HUES64 (cell line): Measurements from ENCODE around the gene DISC1.
"Not testable (repeated sequence)": the region's sequence is repeated elsewhere in the genome, so short reads cannot be mapped to it uniquely, and the experiment has no call there.

ENCODE experiments used
- H3K27ac ChIP-seq: 2 replicates; pipeline ENCODE4 v1.7.0; 2013; ENCODE audit warnings: low read depth, low read length, inconsistent platforms
- H3K27me3 ChIP-seq: 2 replicates; pipeline ENCODE4 v1.6.1; 2013; ENCODE audit warnings: mild to moderate bottlenecking, low read length; ENCODE audit not compliant: insufficient read depth
- H3K36me3 ChIP-seq: 2 replicates; pipeline ENCODE4 v1.6.1; 2013; ENCODE audit warnings: mild to moderate bottlenecking, low read length; ENCODE audit not compliant: insufficient read depth
- H3K4me1 ChIP-seq: 2 replicates; pipeline ENCODE4 v1.6.1; 2013; ENCODE audit warnings: mild to moderate bottlenecking, low read length, moderate library complexity; ENCODE audit not compliant: insufficient read depth
- H3K4me3 ChIP-seq: 2 replicates; pipeline ENCODE4 v1.5.1; 2013; ENCODE audit warnings: mild to moderate bottlenecking, low read length, moderate library complexity
- H3K9ac ChIP-seq: 2 replicates; pipeline ENCODE4 v1.6.1; 2013; ENCODE audit warnings: mild to moderate bottlenecking, low read depth, low read length
- H3K9me3 ChIP-seq: 2 replicates; pipeline ENCODE4 v1.6.1; 2013; ENCODE audit warnings: low read depth, low read length; ENCODE audit not compliant: insufficient read depth
- WGBS: fragments of 150-250, 120-280 bp; methylation state at CpG from one replicate; pipeline ENCODE4 v1.1.7; 2013; ENCODE audit warnings: missing lambda C conversion rate; 5-methylcytosine and 5-hydroxymethylcytosine counted together

Gene DISC1

GRCh38 chr1:231883382-231883781 is 256.8 kb downstream of the DISC1 start:
- H3K27ac ChIP-seq, result no peak overlapping the region
- H3K4me1 ChIP-seq, result no peaks in the 10 kb centered on the region
- H3K9me3 ChIP-seq, result no peaks in the 10 kb centered on the region
- H3K4me3 ChIP-seq, result no peak overlapping the region
- no peaks in the 10 kb centered on the region for H3K36me3 ChIP-seq
- H3K27me3 ChIP-seq, result no peaks in the 10 kb centered on the region
- H3K9ac ChIP-seq, result no peak overlapping the region
- 65% methylated on average over 1 of the region's 1 CpG for WGBS

- 85% methylated on average over 7 of the region's 7 CpGs for WGBS
- Histone ChIP-seq H3K4me3 (no peak overlapping the region), H3K9me3 (no peaks in the 10 kb centered on the region), H3K27me3 (no peaks in the 10 kb centered on the region), H3K27ac (no peak overlapping the region), H3K4me1 (no peaks in the 10 kb centered on the region), H3K36me3 (no peaks in the 10 kb centered on the region), H3K9ac (no peak overlapping the region)
Measured at GRCh38 chr1:231885209-231885854, 258.7 kb downstream of the DISC1 start.

- Histone ChIP-seq H3K4me1 (no peaks in the 10 kb centered on the region), H3K27ac (no peak overlapping the region), H3K36me3 (no peaks in the 10 kb centered on the region), H3K27me3 (no peaks in the 10 kb centered on the region), H3K9me3 (no peaks in the 10 kb centered on the region), H3K4me3 (no peak overlapping the region), H3K9ac (no peak overlapping the region)
- 91% methylated on average over 3 of the region's 3 CpGs for WGBS
Measured at GRCh38 chr1:231887166-231887565, 260.6 kb downstream of the DISC1 start.

GRCh38 chr1:231887866-231888265 is 261.3 kb downstream of the DISC1 start:
- Histone ChIP-seq H3K9ac (no peak overlapping the region), H3K9me3 (no peaks in the 10 kb centered on the region), H3K4me1 (no peaks in the 10 kb centered on the region), H3K36me3 (no peaks in the 10 kb centered on the region), H3K4me3 (no peak overlapping the region), H3K27me3 (no peaks in the 10 kb centered on the region), H3K27ac (no peak overlapping the region)
- WGBS, result 93% methylated on average over 6 of the region's 6 CpGs

- Histone ChIP-seq H3K27ac (no peak overlapping the region), H3K4me1 (no peaks in the 10 kb centered on the region), H3K9me3 (no peaks in the 10 kb centered on the region), H3K9ac (no peak overlapping the region), H3K36me3 (no peaks in the 10 kb centered on the region), H3K4me3 (no peak overlapping the region), H3K27me3 (no peaks in the 10 kb centered on the region)
- 97% methylated on average over 4 of the region's 4 CpGs for WGBS
Measured at GRCh38 chr1:231890791-231891190, 264.2 kb downstream of the DISC1 start.

GRCh38 chr1:231893400-231894102 is 267.0 kb downstream of the DISC1 start:
- no peak overlapping the region for H3K27ac ChIP-seq
- H3K27me3 ChIP-seq, result no peaks in the 10 kb centered on the region
- no peak overlapping the region for H3K4me3 ChIP-seq
- H3K4me1 ChIP-seq, result no peaks in the 10 kb centered on the region
- no peak overlapping the region for H3K9ac ChIP-seq
- 92% methylated on average over 7 of the region's 7 CpGs for WGBS
- no peaks in the 10 kb centered on the region for H3K9me3 ChIP-seq
- no peaks in the 10 kb centered on the region for H3K36me3 ChIP-seq

GRCh38 chr1:231896806-231897205 is 270.2 kb downstream of the DISC1 start:
- 97% methylated on average over 4 of the region's 4 CpGs for WGBS
- no peaks in the 10 kb centered on the region for H3K36me3 ChIP-seq
- H3K4me1 ChIP-seq, result peaks cover 25% of the 10 kb centered on the region
- no peaks in the 10 kb centered on the region for H3K9me3 ChIP-seq
- no peaks in the 10 kb centered on the region for H3K27me3 ChIP-seq
- H3K27ac ChIP-seq, result no peak overlapping the region
- no peak overlapping the region for H3K9ac ChIP-seq
- no peak overlapping the region for H3K4me3 ChIP-seq

GRCh38 chr1:231899046-231899445 is 272.5 kb downstream of the DISC1 start:
- Histone ChIP-seq H3K4me1 (peaks cover 25% of the 10 kb centered on the region), H3K36me3 (no peaks in the 10 kb centered on the region), H3K9ac (no peak overlapping the region), H3K27me3 (no peaks in the 10 kb centered on the region), H3K9me3 (no peaks in the 10 kb centered on the region), H3K4me3 (no peak overlapping the region), H3K27ac (no peak overlapping the region)
- WGBS, result 92% methylated on average over 2 of the region's 2 CpGs

GRCh38 chr1:231899713-231900435 is 273.3 kb downstream of the DISC1 start:
- Histone ChIP-seq H3K36me3 (no peaks in the 10 kb centered on the region), H3K4me1 (peaks cover 25% of the 10 kb centered on the region), H3K27ac (no peak overlapping the region), H3K9me3 (no peaks in the 10 kb centered on the region), H3K4me3 (no peak overlapping the region), H3K27me3 (no peaks in the 10 kb centered on the region), H3K9ac (no peak overlapping the region)
- 66% methylated on average over 9 of the region's 9 CpGs for WGBS

- H3K36me3 ChIP-seq, result no peaks in the 10 kb centered on the region
- 91% methylated on average over 4 of the region's 4 CpGs for WGBS
Measured at GRCh38 chr1:231903586-231904081, 277.0 kb downstream of the DISC1 start.

GRCh38 chr1:231907310-231907709 is 280.7 kb downstream of the DISC1 start:
- H3K36me3 ChIP-seq, H3K27ac ChIP-seq, H3K9me3 ChIP-seq, H3K4me3 ChIP-seq, H3K27me3 ChIP-seq, H3K9ac ChIP-seq, H3K4me1 ChIP-seq: not testable (repeated sequence)
- no CpG with 5 or more reads among the region's 2 CpGs for WGBS

More at GRCh38 chr1:231903586-231904081, 277.0 kb downstream of the DISC1 start:
- no peaks in the 10 kb centered on the region for H3K27me3 ChIP-seq
- no peak overlapping the region for H3K27ac ChIP-seq
- no peaks in the 10 kb centered on the region for H3K9me3 ChIP-seq
- H3K4me1 ChIP-seq, result peaks cover 25% of the 10 kb centered on the region
- H3K9ac ChIP-seq, result no peak overlapping the region
- no peak overlapping the region for H3K4me3 ChIP-seq
